ENCODE measurements around the gene ING3. TPM values are rescaled to one million over a fixed set of nuclear protein-coding genes. Genes with fewer than 3 reads are reported as not detected.
"Not testable (repeated sequence)": the region's sequence is repeated elsewhere in the genome, so short reads cannot be mapped to it uniquely, and the experiment has no call there.

ING3 gene
- total RNA-seq, 1 donor from 2014 or later: 27.4 TPM

DNA sequence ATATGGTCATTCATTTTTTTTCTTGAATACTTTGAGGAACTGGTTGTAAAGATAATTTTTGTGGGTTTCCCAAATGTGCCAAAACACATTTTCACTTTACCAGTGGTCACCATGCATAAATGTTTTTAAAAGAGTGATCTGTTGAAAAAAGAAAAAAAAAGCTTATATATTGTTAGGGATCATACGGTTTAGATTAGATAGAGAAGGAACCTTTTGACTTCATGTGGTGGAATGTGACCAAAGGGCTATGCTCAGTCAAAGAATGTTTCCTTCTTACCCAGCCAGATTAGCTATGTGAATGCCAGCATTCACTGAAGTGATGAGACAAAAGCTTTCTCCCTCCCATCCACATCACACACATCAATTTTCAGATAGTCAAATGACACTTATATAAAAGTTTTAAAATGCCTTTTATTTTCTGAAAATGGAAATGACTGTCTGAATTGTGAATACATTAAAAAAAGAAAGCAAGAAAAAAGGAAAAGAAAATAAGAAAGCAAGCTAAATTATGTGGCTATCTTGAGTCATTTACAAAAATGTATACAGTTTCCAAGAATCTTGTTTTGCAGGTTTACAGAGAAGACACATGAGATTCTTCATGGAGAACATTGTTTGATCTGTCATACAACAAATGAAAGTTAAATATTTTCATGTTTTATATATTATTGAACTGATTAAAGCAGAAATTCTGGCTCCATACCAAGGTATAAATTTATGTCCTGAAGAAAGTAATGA lies 29.4 kb downstream of the ING3 start:
- H3K4me1 Mint-ChIP-seq (ENCODE audit: low read depth): peaks cover 16% of the 10 kb centered on the region
- no peaks in the 10 kb centered on the region for H3K9me3 Mint-ChIP-seq (ENCODE audit: low read depth)
- H3K27ac Mint-ChIP-seq: no peak overlapping the region
- H3K27me3 Mint-ChIP-seq: no peaks in the 10 kb centered on the region
- no peak for DNase-seq (ENCODE audit: low spot score, unreplicated experiment)
- TF ChIP-seq, protein P1, sequence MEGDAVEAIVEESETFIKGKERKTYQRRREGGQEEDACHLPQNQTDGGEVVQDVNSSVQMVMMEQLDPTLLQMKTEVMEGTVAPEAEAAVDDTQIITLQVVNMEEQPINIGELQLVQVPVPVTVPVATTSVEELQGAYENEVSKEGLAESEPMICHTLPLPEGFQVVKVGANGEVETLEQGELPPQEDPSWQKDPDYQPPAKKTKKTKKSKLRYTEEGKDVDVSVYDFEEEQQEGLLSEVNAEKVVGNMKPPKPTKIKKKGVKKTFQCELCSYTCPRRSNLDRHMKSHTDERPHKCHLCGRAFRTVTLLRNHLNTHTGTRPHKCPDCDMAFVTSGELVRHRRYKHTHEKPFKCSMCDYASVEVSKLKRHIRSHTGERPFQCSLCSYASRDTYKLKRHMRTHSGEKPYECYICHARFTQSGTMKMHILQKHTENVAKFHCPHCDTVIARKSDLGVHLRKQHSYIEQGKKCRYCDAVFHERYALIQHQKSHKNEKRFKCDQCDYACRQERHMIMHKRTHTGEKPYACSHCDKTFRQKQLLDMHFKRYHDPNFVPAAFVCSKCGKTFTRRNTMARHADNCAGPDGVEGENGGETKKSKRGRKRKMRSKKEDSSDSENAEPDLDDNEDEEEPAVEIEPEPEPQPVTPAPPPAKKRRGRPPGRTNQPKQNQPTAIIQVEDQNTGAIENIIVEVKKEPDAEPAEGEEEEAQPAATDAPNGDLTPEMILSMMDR (IDR thresholded peaks at IDR 0.05; ENCODE audit: unreplicated experiment): no peak
- H3K36me3 Mint-ChIP-seq (ENCODE audit: insufficient read depth): peaks cover 2% of the 10 kb centered on the region
- H3K4me3 Mint-ChIP-seq (ENCODE audit: low read depth): no peak overlapping the region

DNA sequence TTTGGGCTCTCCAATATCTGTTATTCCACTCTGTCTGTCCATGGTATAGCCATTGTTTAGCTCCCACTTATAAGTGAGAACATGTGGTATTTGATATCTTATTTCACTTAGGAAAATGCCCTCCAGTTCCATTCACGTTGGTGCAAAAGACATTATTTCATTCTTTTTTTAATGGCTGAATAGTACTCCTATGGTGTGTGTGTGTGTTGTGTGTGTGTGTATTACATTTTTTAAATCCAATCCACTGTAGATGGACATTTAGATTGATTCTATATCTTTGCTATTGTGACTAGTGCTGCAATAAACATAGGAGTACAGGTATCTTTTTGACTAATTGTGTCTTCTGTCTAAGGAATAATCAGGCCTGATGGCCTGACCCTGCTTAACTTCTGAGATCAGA lies 30.5 kb downstream of the ING3 start:
- peaks cover 16% of the 10 kb centered on the region for H3K4me1 Mint-ChIP-seq (ENCODE audit: low read depth)
- peaks cover 2% of the 10 kb centered on the region for H3K36me3 Mint-ChIP-seq (ENCODE audit: insufficient read depth)
- TF ChIP-seq, protein P1 (IDR thresholded peaks at IDR 0.05; ENCODE audit: unreplicated experiment): no peak
- H3K27ac Mint-ChIP-seq: no peak overlapping the region
- H3K9me3 Mint-ChIP-seq (ENCODE audit: low read depth): no peaks in the 10 kb centered on the region
- no peak overlapping the region for H3K4me3 Mint-ChIP-seq (ENCODE audit: low read depth)
- H3K27me3 Mint-ChIP-seq: no peaks in the 10 kb centered on the region
- no peak for DNase-seq (ENCODE audit: low spot score, unreplicated experiment)

DNA sequence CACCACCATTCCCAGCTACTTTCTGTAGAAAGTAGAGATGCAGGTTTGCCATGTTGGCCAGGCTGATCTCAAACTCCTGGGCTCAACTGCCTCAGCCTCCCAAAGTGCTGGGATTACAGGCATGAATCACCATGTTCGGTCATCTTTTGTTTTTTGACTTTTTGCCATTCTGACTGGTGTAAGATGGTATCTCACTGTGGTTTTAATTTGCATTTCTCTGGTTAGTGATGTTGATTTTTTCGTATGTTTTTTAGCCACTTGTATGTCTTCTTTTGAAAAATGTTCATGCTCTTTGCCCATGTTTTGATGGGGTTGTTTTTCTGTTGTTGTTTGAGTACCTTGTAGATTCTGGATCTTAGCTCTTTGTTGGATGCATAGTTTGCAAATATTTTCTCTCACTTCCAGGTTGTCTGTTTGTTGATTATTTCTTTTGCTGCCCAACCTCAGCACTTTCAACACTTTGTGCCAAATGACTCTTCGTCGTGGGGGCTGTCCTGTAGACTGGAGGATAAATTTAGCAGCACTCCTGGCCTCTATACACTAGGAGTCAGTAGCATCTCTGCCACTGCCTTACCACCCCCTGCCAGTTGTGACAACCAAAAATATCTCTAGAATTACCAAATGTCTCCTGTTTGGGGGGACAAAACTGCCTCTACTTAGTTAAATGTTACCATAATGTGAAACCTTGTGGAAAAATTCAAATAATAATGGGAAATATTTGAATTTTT lies 31.5 kb downstream of the ING3 start:
- peaks cover 2% of the 10 kb centered on the region for H3K36me3 Mint-ChIP-seq (ENCODE audit: insufficient read depth)
- peaks cover 14% of the 10 kb centered on the region for H3K4me1 Mint-ChIP-seq (ENCODE audit: low read depth)
- TF ChIP-seq, protein P1 (IDR thresholded peaks at IDR 0.05; ENCODE audit: unreplicated experiment): no peak
- no peak for DNase-seq (ENCODE audit: low spot score, unreplicated experiment)
- no peaks in the 10 kb centered on the region for H3K27me3 Mint-ChIP-seq
- H3K9me3 Mint-ChIP-seq (ENCODE audit: low read depth): no peaks in the 10 kb centered on the region
- H3K4me3 Mint-ChIP-seq (ENCODE audit: low read depth): no peak overlapping the region
- H3K27ac Mint-ChIP-seq: no peak overlapping the region

DNA sequence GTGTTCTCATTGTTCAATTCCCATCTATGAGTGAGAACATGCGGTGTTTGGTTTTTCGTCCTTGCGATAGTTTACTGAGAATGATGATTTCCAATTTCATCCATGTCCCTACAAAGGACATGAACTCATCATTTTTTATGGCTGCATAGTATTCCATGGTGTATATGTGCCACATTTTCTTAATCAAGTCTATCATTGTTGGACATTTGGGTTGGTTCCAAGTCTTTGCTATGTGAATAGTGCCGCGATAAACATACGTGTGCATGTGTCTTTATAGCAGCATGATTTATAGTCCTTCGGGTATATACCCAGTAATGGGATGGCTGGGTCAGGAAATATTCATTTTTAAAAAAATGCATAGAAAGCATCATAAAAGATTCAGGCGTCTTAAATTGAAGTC lies 33.0 kb downstream of the ING3 start:
- not testable (repeated sequence) for DNase-seq (ENCODE audit: low spot score, unreplicated experiment); H3K27ac Mint-ChIP-seq; H3K4me3 Mint-ChIP-seq (ENCODE audit: low read depth); H3K36me3 Mint-ChIP-seq (ENCODE audit: insufficient read depth); H3K9me3 Mint-ChIP-seq (ENCODE audit: low read depth)
- Mint-ChIP-seq H3K27me3 (peaks cover 11% of the 10 kb centered on the region), H3K4me1 (ENCODE audit: low read depth) (peaks cover 11% of the 10 kb centered on the region)

DNA sequence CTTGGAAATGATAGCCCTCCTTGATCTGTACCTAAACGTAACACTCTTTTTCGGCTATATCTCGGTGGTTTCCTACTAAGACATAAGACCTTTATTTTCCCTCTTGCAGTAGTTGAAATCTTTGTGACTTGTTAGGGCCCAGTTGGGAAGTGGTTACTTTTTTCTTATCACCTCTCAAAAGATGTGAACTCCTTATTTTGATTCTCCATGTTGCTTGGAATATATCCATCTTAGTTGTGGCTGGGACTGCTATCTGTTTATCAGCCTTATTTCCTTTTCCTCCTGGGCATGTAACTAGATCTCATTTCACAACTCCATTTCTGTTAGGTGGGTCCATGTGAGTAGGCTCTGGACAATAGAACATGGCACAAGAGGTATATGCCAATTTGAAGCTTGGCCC lies 33.8 kb downstream of the ING3 start:
- no peaks in the 10 kb centered on the region for H3K9me3 Mint-ChIP-seq (ENCODE audit: low read depth)
- H3K4me1 Mint-ChIP-seq (ENCODE audit: low read depth): peaks cover 16% of the 10 kb centered on the region
- no peak overlapping the region for H3K27ac Mint-ChIP-seq
- TF ChIP-seq, protein P1 (IDR thresholded peaks at IDR 0.05; ENCODE audit: unreplicated experiment): no peak
- no peak for DNase-seq (ENCODE audit: low spot score, unreplicated experiment)
- no peaks in the 10 kb centered on the region for H3K36me3 Mint-ChIP-seq (ENCODE audit: insufficient read depth)
- H3K4me3 Mint-ChIP-seq (ENCODE audit: low read depth): no peak overlapping the region
- H3K27me3 Mint-ChIP-seq: peaks cover 19% of the 10 kb centered on the region

Data from progenitor cell of endocrine pancreas (in vitro differentiated cells).